LoVo (cell line): ENCODE results near the gene FXYD4.

Source experiments
- DNase-seq: peaks from one replicate; pipeline ENCODE4 v3.0.0-alpha.2; 2016; ENCODE audit warnings: low spot score

FXYD4 gene

GRCh38 chr10:43396061-43396927 lies 24.9 kb downstream of the FXYD4 start:
- peak; percentile 61 for DNase-seq

- DNase-seq, result peak; percentile 89
Measured at GRCh38 chr10:43396928-43397624, 25.6 kb downstream of the FXYD4 start.

- DNase-seq, result no peak
Measured at GRCh38 chr10:43398939-43399319, 27.5 kb downstream of the FXYD4 start.

- DNase-seq, result no peak
Measured at GRCh38 chr10:43399320-43400310, 28.2 kb downstream of the FXYD4 start.

GRCh38 chr10:43401627-43402026 lies 30.2 kb downstream of the FXYD4 start:
- no peak for DNase-seq

GRCh38 chr10:43402176-43402575 lies 30.7 kb downstream of the FXYD4 start:
- no peak for DNase-seq

- DNase-seq, result no peak
Measured at GRCh38 chr10:43402880-43403452, 31.5 kb downstream of the FXYD4 start.

- DNase-seq, result peak; percentile 51
Measured at GRCh38 chr10:43403911-43404703, 32.7 kb downstream of the FXYD4 start.

- no peak for DNase-seq
Measured at GRCh38 chr10:43404704-43405084, 33.3 kb downstream of the FXYD4 start.

- no peak for DNase-seq
Measured at GRCh38 chr10:43407148-43407575, 35.7 kb downstream of the FXYD4 start.

- DNase-seq, result peak; percentile 90
Measured at GRCh38 chr10:43407576-43408330, 36.3 kb downstream of the FXYD4 start.

GRCh38 chr10:43408331-43408709 lies 36.9 kb downstream of the FXYD4 start:
- no peak for DNase-seq

- peak; percentile 94 for DNase-seq
Measured at GRCh38 chr10:43408710-43409384, 37.4 kb downstream of the FXYD4 start, which contains the start of gene HNRNPF. Gene HNRNPF (minus strand): TSS chr10:43409186. CDS start chr10:43387884, 21,302 bp downstream.

GRCh38 chr10:43409385-43410109 lies 38.1 kb downstream of the FXYD4 start:
- no peak for DNase-seq

GRCh38 chr10:43410345-43410744 lies 38.9 kb downstream of the FXYD4 start:
- no peak for DNase-seq

- DNase-seq, result no peak
Measured at GRCh38 chr10:43411536-43411935, 40.1 kb downstream of the FXYD4 start.

- DNase-seq, result no peak
Measured at GRCh38 chr10:43415544-43415943, 44.1 kb downstream of the FXYD4 start.

- no peak for DNase-seq
Measured at GRCh38 chr10:43417950-43418768, 46.7 kb downstream of the FXYD4 start.
